HG03460 (cell line): ENCODE measurements around the gene SLC7A4.
"Not testable (repeated sequence)": the region's sequence is repeated elsewhere in the genome, so short reads cannot be mapped to it uniquely, and the experiment has no call there.

Experiments used
- ATAC-seq: cut with Tn5 transposase; IDR thresholded peaks from one replicate; pipeline ENCODE4 v1.9.1; 2021; ENCODE audit not compliant: unreplicated experiment

SLC7A4 gene

DNA sequence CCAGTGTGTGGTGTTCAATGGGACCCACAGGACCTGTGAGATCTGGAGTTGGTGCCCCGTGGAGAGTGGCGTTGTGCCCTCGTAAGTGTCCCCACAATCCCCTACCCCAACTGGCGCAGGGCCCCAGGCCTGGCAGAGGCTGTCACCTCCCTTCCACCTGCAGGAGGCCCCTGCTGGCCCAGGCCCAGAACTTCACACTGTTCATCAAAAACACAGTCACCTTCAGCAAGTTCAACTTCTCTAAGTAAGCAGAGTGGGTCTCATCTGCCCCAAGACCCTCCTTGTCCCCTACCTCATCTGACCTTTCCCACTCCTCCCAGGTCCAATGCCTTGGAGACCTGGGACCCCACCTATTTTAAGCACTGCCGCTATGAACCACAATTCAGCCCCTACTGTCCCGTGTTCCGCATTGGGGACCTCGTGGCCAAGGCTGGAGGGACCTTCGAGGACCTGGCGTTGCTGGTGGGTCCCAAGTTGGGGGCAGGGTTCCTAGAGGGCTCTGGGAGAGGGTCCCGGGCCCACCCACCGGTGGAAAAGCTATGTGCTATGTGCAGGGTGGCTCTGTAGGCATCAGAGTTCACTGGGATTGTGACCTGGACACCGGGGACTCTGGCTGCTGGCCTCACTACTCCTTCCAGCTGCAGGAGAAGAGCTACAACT lies 9.3 kb downstream of the SLC7A4 start:
- ATAC-seq = no peak

DNA sequence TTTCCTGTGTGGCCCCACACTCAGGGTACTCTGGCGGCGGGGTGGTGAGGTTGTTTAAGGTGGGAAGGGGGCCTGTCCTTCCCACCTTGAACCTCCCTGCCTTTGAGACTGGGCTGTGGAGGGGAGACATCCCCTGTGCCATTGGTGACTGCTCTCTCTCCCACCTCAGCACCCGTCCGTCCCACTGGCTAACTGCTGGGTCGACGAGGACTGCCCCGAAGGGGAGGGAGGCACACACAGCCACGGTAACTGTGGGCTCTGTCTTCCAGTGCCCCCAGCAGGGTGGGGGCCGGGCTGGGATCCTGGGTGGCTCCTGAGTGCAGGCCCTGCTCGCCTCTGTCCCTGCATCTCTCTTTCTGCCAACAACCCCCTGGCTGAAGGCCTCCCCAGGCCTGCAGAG lies 9.9 kb downstream of the SLC7A4 start:
- ATAC-seq = no peak

DNA sequence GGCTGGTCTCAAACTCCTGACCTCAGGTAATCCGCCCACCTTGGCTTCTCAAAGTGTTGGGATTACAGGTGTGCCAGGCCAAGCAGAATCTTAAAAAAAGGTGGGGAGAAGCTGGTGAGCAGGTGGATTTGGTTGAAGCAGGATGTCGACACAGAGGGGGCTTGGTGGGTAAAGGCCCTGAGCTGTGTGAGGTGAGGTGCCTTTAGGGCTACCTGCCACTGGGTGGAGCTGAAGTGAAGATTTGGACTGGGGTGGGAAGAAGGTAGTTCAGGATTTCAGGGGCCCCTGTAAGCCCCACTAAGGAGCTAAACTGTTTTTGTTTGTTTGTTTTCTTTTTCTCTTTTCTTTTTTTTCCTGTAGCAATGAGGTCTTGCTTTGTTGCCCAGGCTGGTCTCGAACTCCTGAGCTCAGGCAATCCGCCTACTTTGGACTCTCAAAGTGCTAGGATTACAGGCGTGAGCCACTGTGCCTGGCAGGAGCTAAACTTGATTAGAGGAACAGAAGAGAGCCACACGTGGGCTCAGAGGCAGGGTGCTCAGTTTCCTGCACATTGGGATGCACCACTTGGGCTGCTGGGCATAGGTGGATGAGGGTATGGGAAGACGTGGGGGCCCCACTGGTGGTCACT lies 11.4 kb downstream of the SLC7A4 start:
- no peak for ATAC-seq

DNA sequence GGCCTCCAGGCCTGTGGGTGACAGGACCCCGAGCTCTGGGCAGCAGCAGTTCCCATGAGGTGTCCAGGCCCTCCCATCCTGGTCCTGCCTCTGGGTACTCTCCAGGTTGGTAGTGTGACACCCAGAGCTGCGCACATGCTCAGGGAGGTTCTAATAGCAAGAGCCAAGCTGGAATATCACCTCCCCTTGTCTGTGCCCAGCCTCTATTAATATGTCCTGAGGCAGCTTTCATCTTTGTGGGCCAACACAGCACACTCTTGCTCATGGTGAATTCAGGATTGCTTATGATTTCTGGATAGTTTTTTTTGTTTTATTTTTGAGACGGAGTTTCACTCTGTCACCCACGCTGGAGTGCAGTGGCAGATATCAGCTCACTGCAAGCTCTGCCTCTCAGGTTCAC lies 14.0 kb downstream of the SLC7A4 start:
- ATAC-seq = no peak

DNA sequence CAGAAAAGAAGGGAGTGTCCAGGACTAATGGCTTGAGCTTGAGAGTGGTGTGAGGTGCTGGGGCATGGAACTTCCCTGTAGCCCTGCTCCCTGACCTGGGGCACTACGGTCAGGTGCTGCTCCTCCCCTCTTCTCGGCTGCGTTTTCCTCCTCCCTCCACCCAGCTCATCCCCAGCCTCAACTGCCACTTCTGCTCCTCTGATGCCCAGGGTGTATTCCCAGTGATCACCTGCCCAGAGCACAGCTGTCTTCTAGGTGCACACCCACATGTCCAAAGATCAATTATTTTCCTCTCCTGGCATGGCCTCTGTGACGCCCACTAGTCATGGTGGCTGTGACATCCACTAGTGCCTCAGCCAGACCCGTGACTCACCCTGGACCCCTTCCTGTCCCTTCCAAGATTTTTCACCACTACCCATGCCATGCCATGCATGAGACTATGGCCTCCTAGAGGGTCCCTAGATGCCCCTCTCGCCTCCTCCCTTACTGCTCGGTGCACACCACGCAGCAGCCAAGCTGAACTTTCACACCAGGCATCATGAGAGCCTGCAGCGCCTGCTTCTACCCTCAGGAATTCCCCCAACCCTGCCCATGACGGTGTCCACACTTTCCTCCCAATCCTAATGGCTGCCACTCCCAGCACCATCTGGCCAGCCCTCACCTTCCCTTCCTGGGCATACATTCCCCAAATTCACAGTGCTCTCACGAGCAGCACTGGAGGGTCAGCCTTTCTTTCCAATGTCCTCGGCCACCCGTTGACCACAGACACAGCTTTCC lies 15.5 kb downstream of the SLC7A4 start:
- no peak for ATAC-seq

DNA sequence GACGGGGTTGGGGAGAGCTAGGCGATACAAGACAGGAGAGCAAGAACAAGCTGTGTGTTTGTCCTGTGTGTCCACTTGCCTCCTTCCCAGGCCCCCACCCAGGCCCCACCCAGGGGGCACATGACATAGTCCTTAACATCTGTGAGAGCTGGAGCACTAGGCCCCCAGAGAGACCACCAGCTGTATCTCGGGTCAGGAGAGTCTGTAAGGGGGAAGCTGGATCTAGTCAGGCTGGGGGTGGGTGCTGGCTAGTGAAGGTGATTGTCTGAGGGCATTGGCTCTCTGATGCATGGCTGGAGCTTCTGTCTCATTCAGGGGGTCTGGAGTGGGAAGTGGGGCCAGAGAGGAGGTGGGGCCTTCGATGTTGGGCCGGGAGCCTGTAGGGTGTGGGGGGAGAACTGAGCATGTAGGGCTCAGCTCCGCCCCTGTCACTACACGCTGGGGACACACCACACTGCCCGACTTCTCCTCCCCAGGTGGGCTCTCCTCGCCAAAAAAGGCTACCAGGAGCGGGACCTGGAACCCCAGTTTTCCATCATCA lies 16.8 kb downstream of the SLC7A4 start:
- ATAC-seq = no peak

DNA sequence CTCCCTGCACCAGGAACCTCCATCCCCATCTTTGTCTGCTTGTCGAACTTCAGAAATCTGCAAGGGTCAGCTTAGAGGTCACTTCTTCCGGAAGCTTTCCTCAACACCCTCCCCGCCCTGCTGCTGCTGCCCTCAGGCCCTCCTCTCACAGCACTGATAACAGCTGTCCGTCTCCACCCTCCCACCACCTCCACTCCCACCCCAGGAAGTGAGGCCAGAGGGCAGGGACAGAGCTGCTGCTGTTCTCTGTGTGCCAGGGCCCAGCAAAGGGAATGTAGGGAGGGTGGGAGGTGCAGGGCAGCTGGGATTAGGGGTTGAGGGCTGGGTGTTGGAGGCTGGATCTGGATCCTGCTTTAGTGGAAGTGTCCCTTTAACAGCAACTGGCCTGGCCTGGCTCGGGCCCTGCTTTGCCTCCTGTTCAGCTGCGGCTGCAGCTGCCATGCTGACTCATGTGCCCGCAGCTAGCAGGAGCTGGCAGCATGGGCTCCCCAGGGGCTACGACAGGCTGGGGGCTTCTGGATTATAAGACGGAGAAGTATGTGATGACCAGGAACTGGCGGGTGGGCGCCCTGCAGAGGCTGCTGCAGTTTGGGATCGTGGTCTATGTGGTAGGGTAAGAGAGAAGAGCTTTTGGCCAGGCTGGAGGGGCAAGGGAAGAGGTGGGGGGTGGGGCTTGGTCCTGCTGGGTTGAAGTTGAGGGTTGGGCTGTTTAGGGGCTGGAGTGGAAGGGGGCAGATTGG lies 17.5 kb downstream of the SLC7A4 start, which contains the start of gene P2RX6:
P2RX6 (plus strand) TSS at position 440 of the 740 bp plus-strand sequence; CDS start at position 450, 10 bp downstream.
- ATAC-seq = no peak

DNA sequence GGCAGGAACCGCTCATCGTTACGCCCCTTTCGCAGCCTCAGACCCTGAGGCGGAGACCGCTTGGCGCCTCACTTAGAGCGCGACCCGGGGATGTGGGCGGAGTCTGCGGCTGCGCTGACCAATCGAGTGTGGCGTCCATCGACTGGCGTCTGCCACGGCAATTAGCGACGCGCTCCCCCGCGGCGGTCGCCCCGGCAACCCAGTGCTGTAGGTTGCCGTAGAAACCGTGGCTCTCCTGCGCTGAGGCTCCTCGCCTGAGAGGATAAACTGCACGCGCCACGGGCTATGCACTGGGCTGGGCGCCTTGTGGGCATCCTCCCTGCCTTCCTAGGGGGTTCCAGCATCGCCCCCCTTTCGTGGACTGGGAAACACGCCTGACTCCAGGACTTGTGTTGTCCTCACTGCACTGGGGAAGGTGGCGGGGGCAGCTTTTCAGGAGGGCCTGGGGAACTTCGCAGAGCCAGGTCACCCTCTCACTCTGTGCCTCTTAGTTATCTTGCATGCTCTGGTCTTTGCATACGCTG lies 18.1 kb downstream of the SLC7A4 start:
- peak; percentile 73 for ATAC-seq

DNA sequence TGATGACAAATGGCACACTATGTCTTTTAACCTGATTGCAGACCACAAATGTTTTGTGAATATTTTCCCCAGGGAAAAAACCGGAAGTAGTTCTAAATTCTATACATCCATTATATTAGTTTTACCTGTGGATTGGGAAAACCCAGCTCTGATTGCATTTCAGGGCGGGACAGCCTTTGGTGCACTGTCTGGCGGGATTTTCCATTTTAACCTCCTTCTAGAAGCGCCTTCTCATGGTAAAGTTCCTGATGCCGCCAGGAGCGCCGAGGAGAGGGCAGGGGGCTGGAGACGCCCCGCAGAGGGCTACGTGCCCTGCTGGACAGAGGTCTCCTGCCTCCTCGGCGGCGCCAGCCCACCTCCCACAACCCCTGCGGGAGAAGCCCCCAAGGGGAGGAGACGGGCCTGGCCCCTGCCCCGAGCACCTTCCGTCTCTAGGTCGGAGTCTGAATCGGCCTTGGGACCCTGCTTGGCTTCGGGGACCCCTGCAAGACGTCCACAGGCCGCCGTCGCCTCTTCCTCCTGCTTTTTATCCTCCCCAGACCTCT lies 18.6 kb downstream of the SLC7A4 start:
- no peak for ATAC-seq

DNA sequence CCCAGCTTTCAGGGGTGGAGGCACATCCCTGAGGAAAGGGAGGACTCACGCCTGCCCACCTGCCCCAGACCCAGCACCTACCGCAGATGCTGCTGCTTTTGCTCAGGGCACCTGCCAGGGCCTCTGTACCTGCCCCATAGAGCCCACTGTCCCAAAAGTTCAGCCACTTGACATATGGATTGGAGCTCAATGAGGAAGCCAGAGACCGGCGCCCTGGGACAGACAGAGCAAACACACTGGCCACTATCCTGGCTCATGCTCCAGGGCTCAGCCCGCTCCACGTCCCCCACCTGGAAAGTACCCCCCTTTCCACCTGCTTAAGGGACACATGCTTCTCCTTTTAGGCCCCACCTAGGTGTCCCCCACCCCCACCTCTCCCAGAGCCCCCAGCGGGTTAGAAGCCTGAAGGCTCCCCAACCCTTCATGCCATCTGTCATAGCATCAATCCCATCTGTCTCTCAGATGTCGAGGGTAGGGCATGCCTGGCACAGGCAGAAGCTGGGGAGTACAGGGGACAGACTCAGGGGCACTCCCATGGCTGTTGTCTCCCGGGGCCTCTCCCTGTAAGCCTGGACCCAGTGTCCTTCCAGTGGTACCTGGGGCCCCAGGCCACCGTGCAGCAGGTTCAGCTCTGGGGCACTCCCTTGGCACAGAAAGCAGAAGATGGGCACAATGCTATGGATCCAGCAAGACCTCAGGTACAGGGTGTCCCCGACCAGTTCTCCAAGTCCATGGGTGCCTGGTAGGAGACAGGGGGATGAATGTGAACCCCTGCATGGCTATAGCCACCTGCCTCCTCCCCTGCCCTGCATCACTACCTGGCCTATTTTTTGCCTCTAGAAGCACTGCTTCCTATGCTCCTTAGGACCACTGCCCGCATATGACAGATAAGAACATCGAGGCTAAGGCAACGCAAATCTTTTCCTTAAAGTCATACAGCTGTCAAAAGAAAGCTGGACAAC lies 19.6 kb downstream of the SLC7A4 start:
- no peak for ATAC-seq

DNA sequence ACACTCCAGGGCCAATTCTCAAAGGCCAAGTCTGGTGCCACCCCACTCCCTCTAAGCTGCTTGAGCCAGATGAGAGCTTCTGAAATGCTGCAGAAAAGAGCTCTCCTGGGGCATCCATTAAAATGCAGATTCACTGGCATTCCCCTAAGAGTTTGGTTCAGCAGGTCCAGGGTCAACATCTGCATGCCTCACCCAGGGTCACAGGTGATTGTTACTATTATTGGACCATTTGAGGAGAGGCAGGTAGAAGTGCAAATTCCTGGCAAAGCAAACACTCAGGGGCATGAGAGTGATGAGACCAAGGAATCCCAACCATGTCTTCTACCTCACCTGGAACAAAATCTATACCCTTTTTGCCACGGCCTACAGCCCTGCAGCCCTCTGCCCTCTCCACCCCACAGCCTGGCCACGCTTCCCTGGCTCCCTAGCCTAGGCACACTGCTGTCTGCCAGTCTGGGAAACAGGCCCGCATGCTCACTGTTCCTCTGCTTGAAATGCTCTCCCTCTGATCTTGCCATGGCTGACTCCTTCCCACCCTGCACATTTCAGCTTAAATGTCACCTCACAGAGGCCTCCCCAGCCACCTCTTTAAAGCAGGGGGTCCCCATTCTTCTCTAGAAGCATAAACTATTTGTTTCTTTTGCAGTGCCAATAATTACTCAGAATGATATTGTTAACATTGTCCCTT lies 21.8 kb downstream of the SLC7A4 start:
- ATAC-seq = no peak

DNA sequence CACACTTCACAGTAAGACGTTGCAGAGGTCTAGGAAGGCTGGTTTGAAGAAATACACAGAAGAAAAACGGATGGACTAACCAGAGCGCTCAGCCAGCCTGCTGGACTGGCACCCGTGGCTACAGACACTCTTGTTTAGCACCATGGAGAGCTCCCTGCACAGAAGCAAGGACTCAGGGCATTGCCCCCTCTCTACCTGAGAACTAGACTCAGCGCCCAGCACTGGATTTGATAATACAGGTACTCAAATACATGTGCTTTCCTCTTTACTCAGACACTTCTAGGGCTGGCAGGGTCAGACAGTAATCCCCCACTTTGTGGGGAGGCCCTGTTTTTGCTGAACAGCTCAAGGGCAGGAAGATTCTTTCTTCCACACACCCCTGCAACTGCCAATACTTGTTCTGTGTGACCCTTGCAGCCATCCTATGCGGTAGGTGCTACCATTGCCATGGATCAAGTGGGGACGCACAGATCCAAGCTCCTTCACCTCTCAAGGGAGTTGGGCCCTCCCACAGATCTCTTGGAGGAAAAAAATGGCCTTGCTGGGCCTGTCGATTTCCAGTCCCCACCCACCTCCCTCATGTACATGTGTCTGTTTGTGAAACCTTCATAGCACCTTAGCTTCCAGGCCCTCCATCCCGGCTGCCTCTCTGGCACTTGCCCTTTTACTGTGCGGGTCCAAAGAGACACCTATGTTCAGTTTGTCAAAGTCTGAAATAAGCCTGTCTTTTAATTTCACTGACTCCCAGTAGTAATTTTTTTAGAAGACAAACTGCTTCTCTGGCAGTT lies 22.5 kb downstream of the SLC7A4 start:
- ATAC-seq = no peak

DNA sequence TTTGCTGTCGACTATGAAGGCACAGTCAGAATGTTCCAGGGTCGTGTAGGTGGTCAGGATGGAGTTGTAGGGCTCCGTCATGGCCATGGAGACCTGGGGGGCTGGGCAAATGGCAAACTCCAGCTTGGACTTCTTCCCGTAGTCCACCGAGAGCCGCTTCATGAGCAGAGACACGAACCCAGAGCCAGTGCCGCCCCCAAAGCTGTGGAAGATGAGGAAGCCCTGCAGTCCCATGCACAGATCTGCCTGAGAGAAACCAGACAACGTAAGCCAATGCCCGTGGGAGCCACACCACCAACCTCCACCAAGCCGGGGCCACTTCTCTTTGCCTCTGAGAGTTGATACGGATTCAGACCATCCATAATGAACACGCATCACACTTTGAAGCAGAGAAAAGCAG lies 23.2 kb downstream of the SLC7A4 start:
- ATAC-seq = not testable (repeated sequence)

DNA sequence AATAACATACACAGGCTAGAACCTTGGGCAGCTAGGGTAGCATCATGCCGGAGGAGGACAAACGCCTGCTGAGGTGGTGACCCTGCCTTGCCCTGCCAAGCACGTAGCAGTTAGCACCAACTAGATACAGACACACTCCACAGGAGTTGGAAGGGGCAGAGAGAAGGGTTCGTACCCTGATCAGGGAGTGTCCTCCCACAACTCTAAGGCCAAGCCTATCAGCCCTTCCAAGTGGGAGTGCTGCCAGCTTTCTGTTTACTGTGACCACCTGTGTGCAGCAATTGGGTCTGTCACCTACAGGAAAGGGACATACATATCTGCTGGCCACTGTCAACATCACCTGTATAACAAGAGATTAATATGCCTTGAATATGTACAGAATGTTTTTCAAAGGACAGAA lies 28.6 kb downstream of the SLC7A4 start:
- ATAC-seq = no peak

DNA sequence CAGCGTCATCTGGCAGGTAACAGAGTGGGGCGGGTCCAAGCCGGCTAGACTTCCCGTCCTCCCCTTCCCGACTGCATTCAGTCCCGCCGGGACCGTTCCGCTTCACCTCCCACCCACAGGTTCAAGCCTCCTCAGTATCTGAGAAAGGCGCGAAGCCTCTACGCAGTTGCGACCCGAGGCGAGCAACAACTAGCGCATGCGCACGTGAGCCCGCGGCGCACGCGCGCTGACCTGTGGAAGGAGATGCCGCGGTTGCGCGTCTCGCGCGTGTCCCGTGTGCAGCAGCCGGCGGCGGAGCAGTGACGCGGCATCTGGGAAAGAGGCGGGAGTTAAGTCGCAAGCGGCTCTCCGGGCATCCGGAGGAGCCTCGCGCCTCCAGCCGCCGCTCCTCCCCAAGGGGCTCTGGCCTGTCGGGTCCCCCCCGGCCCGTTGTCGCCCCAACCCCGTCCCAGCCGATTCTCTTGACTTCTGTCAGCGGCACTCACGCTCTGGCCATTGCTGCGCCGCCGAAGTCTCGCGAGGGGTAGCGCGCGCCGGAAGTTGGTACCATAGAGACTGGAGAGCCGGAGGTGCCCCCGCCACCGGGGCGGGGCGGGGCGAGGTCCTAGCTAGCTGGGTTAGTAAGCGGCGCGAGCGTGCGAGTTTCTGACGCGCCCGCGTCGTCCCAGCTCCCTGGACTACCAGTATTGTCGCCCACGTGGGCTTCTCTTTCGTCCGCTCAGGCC lies 30.6 kb downstream of the SLC7A4 start, which contains the start of gene THAP7:
THAP7 (minus strand) TSS at position 518 of the 725 bp plus-strand sequence; CDS start at position 311, 207 bp downstream.
- peak; percentile 88 for ATAC-seq

DNA sequence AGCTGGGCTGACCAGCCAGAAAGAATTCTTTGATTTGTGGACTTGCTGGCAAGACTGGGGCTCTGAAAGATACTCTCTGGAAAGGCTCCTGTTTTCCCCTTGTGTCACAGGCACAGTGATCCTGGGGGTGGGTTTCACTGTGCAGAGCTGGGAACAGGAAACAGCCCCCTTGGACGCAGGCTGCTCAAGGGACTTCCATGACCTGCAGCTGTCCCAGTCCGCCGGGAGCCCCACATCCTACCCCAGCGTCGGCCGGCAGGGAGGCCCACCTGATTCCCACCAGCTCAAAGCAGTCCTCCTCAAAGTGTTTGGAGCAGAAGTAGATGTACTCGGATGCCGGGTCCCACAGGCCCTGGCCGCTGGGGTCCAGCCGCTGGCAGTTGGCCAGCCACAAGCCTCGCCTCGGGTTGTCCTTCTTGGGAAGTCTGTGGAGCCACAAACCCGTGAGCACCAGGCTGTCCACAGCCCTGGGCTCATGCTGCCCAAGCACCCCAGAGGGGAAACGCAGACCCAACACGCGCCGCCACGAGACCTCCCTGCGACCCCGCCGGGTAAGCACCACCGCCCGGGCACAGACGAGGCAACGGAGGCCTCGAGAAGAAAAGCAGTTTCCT lies 31.3 kb downstream of the SLC7A4 start:
- no peak for ATAC-seq
